Esophagus muscularis mucosa (tissue), 4 donors: Measurements from ENCODE around the gene BCAS1.

ENCODE experiments used
- CTCF ChIP-seq, 3 experiments: fragments of 200-600 bp in 2 of 3; fragments of 450-650 bp in 1 of 3; sonication (generic) in 2 of 3; IDR thresholded peaks; one replicate each; pipeline ENCODE4 v1.5.1; 2017 to 2019; ENCODE audit warnings: antibody characterized with exemption in 3 of 3, mild to moderate bottlenecking in 2 of 3, moderate library complexity in 1 of 3
- EP300 ChIP-seq: sonication (generic); formaldehyde crosslinking; IDR thresholded peaks from one replicate; pipeline ENCODE4 v1.6.1; 2017; ENCODE audit warnings: antibody characterized with exemption
- POLR2A ChIP-seq: fragments of 450-650 bp; IDR thresholded peaks from one replicate; pipeline ENCODE4 v1.6.1; 2017; ENCODE audit warnings: antibody characterized with exemption, moderate library complexity, mild to moderate bottlenecking, low read depth
- POLR2AphosphoS5 ChIP-seq, 2 donors: sonication (generic); formaldehyde crosslinking; IDR thresholded peaks; one replicate each; pipeline ENCODE4 v1.6.1; 2017; ENCODE audit warnings: antibody characterized with exemption in 2 of 2

GRCh38 chr20:53914091-53914780 is 156.2 kb downstream of the BCAS1 start:
- TF ChIP-seq CTCF (IDR thresholded peaks at IDR 0.05) (no peak), POLR2A (no peak), EP300 (no peak), POLR2AphosphoS5 (IDR thresholded peaks at IDR 0.05) (no peak)
